ENCODE results near the gene FOLR3.
"Not testable (repeated sequence)": the region's sequence is repeated elsewhere in the genome, so short reads cannot be mapped to it uniquely, and the experiment has no call there.

Gene FOLR3

DNA sequence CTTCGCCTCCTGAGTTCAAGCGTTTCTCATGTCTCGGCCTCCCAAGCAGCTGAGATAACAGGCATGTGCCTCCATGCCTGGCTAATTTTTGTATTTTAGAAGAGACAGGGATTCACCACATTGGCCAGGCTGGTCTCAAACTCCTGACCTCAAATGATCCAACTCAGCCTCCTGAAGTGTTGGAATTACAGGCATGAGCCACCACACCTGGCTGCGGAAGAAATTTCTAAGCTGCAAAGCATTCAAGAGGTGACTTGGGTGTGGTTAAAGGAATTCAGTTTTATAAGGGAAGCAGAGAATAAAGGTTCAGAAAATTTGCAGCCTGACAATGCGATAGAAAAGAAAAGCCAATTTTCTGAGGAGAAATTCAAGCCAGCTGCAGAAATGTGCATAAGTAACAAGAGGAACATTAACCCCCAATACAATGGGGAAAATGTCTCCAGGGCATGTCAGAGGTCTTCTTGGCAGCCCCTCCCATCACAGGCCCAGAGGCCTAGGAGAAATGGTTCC is 33.6 kb downstream of the FOLR3 start:
- DNase-seq = not testable (repeated sequence)

DNA sequence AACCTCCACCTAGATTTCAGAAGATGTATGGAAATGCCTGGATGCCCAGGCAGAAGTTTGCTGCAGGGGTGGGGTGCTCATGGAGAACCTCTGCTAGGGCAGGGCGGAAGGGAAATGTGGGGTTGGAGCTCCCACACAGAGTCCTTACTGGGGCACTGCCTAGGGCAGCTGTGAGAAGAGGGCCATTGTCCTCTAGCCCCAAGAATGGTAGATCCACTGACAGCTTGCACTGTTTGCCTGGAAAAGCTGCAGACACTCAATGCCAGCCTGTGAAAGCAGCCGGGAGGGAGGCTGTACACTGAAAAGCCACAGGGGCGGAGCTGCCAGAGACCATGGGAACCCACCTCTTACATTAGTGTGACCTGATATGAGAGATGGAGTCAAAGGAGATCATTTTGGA is 34.2 kb downstream of the FOLR3 start:
- DNase-seq = not testable (repeated sequence)

DNA sequence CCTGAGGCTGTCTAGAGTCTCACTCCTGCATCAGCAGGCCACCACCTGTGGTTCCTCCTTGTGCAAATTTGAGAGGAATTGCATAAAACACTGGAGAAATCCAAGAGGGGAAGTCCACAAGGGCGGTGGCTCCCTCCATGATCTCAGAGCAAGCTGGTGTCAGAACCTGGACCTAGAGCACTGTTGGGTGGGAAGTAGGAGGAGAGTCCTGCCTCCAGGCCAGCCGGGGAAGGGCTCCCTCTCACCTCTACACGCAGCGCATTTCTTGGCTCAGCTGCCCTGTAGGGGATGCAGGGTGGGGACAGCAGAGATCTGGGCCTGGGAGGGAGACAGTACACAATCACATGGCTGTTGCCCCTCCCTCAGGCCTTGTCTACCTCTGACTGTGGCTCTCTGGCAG is 36.5 kb downstream of the FOLR3 start:
- not testable (repeated sequence) for DNase-seq

DNA sequence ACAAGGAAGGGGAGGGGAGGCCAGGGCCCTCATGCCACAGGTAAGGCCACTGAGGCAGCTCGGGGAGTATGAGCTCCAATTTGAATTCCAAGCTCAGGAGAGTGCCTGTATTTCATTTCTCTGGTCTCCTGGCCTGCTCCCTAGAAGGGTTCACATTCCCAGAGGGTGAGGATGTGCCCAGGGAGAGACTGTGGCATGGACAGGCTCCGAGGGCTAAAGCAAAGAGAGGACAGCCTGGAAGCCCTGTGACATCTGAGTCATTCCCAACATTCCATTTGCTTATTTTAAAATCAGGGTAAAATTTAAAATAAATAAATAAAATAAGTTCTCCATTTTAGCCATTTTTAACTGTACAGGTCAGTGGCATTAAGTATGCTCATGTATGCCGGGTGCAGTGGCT is 37.8 kb downstream of the FOLR3 start:
- DNase-seq = no peak

DNA sequence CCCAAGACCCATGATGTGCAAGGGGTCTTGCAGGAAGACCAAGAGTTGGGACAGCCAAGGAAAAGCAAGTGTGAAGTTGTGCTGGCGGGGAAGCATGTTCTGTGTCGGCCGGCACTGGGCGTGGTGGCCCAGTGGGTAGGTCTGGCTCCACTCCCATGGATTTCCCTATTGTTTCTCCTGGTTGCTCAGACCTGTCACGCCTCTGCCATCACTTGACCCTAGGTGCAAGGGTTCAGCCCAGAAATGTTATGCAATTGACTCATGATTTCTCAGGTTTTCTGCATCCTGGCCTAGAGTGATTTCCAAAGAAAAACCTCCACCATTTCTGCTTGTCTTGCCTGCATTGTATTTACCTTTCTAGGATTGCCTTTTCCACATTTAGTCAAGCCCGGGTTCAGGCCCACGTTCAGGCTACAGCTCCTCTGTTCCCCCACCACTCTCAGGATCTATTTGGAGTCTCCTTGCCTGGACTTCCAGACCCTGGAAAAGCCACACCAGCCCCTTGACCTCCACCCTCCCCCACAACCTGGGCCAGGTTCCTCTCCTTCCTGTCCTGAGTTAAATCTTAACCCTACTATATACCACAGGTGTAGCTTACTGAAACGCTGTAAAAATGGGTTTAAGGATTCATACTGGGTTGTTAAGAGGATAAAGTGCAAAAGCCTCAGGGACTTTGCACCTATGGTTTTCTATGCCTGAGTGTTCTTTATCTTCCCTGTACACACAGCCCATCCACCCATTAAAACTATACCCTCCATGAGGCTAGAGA is 39.0 kb downstream of the FOLR3 start:
- no peak for DNase-seq

DNA sequence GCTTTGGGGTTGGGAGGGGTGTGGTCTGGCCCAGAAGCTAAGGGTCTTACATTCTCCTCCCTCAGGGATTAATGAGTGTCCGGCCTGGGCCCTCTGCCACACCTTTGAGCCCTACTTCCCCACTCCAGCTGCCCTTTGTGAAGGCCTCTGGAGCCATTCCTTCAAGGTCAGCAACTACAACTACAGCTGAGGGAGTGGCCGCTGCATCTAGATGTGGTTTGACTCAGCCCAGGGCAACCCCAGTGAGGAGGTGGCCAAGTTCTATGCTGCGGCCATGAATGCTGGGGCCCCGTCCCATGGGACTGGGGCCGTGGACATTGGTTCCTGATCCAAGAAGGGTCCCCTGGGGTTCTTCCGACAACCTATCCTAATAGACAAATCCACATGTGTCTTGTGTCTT is 42.1 kb downstream of the FOLR3 start:
- DNase-seq = no peak

DNA sequence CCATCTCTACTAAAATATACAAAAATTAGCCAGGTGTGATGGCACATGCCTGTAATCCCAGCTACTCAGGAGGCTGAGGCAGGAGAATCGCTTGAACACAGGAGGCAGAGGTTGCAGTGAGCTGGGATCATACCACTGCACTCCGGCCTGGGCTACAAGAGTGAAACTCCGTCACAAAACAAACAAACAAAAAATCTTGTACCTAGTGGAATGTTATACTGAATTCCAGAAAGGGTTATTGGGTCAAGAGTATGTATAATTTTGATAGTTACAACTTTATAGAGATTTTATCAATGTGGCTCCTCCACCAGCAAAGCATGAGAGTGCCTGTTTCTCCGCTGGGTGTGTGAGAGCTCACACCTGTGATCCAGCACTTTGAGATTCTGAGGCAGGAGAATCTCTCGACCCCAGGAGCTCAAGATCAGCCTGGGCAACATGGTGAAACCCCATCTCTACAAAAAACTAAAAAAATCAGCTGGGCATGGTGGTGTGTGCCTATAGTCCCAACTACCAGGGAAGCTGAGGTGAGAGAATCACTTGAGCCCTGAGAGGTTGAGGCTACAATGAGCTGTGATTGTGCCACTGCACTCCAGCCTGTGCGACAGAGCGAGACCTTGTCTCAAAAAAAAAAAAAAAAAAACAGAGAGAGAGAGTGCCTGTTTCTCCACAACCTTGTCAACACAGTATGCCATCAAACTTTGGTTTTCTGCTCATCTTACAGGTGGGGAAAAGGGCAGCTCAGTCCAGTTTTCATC is 43.7 kb downstream of the FOLR3 start:
- DNase-seq = no peak

DNA sequence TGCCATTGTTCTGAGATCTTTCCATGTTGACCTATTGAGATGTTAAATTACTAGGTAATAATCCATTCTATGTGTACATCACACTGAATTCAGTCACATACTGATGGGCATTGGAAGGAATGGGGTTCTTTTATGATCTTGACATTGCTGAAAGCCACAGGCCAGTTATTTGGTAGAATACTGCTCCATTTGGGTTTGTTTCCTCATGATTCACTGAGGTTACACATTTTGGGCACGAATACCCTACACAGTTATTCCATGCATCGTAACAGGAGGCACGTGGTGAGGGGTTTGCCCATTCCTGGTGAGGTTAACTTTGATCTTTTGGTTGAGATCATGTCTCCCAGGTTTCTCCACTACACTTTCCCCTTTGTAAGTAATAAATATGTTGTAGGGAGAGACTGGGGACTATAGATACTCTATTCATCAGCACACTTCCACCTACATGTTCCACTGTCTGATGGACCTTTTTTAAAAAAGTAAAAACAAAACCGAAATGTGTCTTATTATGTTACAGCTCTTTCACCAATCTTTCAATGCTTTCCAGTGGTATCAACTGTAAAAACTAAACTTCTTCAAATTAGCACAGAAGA is 44.4 kb downstream of the FOLR3 start:
- DNase-seq = no peak

DNA sequence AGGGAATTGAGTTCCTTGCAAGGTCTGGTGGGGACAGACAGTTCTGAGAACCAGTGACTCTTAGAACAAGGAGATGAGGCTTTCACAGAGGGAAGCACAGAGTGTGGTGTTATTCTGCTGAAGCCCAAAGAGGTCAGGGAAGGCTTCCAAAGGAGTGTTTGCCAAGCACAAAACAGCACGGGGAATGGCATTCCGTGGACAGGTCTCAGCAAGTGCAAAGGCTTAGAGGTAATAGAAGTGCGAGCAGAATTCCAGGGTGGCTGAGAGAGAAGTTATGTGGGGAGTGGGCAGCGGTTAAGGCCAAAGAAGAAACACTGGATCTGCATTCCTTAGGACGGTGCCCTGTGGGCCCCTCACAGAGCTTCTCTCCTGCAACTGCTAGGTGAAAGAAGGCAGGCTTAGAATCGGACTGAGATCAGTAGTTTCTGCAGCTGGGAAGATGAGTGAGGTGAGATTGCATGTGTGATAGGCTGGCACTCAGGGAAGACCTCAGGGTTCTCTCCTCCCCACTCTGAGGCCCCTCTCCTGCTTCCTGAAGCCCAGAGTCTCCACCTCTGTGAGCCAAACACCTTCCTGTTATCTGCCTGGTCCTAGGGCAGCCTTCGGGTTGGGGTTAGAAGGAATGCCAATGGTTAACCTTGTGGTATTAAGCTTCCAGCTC is 45.5 kb downstream of the FOLR3 start:
- not testable (repeated sequence) for DNase-seq

DNA sequence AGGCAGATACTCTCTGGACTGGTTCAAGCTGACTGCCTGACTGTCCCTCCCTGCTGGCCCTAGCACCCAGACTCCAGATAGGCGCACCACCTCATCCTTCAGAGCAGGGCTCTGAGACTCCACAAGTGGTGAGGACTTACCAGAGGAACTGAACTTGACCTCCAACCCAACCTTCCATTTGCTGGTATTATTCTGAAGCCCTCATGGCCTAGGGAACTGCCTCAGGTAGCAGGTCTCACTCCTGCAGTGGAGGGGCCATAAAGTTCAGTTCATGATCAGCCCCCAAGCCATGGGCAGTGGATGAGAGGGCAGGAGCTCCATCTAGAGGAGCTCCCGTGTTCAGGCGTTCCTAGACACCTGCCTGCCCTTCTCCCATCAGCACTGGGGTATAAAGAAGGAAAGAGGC is 46.0 kb downstream of the FOLR3 start:
- peak; percentile 64 for DNase-seq

DNA sequence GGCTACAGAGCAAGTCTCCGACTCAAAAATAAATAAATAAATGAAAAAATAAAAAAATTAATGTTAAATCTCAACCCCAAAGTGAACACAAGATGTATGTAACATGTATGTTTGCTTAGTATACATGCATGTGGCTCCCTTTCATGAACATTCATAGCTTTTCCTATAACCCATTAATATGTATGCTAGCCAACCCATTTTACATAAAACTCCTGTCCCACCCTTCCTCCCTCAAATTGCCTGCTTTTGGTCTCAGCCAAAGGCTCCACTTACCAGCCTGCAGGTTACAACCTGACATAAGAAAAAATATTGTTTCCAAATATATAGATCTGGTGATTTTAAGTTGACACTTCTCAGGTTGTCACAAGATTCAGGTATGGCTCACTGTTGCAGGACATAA is 52.7 kb downstream of the FOLR3 start:
- DNase-seq = no peak
